HEK293 (cell line): Measurements from ENCODE around the gene MRAP2.

Experiments
- HOXC10 ChIP-seq: sonication (generic); formaldehyde crosslinking; IDR thresholded peaks from 2 replicates; pipeline ENCODE4 v1.8.1; 2023; ENCODE audit warnings: mild to moderate bottlenecking, missing genetic modification reagents
- KLF8 ChIP-seq: fragments of 450-650 bp; formaldehyde crosslinking; IDR thresholded peaks from 2 replicates; pipeline ENCODE4 v1.5.1; 2016; ENCODE audit warnings: missing biosample characterization, missing genetic modification characterization
- PRDM1 ChIP-seq: fragments of 450-650 bp; formaldehyde crosslinking; IDR thresholded peaks from 2 replicates; pipeline ENCODE4; 2016; ENCODE audit warnings: missing biosample characterization, missing genetic modification characterization
- SP2 ChIP-seq: fragments of 450-650 bp; formaldehyde crosslinking; IDR thresholded peaks from 2 replicates; pipeline ENCODE4 v1.5.1; 2016; ENCODE audit warnings: missing biosample characterization, missing genetic modification characterization
- YY1 ChIP-seq: fragments of 450-650 bp; formaldehyde crosslinking; IDR thresholded peaks from 2 replicates; pipeline ENCODE4 v1.5.1; 2018; ENCODE audit warnings: missing biosample characterization, missing genetic modification characterization
- ZFP69B ChIP-seq: fragments of 450-650 bp; formaldehyde crosslinking; IDR thresholded peaks from 2 replicates; pipeline ENCODE4 v1.5.1; 2016; ENCODE audit warnings: missing biosample characterization, missing genetic modification characterization
- ZIC2 ChIP-seq: fragments of 450-650 bp; formaldehyde crosslinking; IDR thresholded peaks from 2 replicates; pipeline ENCODE4 v1.5.1; 2016; ENCODE audit warnings: missing biosample characterization, missing genetic modification characterization
- ZNF133 ChIP-seq: fragments of 450-650 bp; formaldehyde crosslinking; IDR thresholded peaks from 2 replicates; pipeline ENCODE4 v1.5.1; 2016; ENCODE audit warnings: missing biosample characterization, missing genetic modification characterization
- ZNF138 ChIP-seq: fragments of 450-650 bp; formaldehyde crosslinking; IDR thresholded peaks from 2 replicates; pipeline ENCODE4 v1.5.1; 2016; ENCODE audit warnings: missing biosample characterization, missing genetic modification characterization, borderline replicate concordance
- ZNF140 ChIP-seq: fragments of 450-650 bp; formaldehyde crosslinking; IDR thresholded peaks from 2 replicates; pipeline ENCODE4 v1.5.1; 2016; ENCODE audit warnings: missing biosample characterization, missing genetic modification characterization
- ZNF223 ChIP-seq: fragments of 450-650 bp; formaldehyde crosslinking; IDR thresholded peaks from 2 replicates; pipeline ENCODE4 v1.5.1; 2016; ENCODE audit warnings: missing biosample characterization, missing genetic modification characterization
- ZNF274 ChIP-seq, 2 experiments: fragments of 200-500 bp in 1 of 2; fragments of 450-650 bp in 1 of 2; sonication (Bioruptor generic) in 1 of 2; formaldehyde crosslinking in 1 of 2; IDR thresholded peaks; 2 replicates each; pipeline versions ENCODE4 v1.5.1 to v1.6.1; 2014 to 2016; ENCODE audit warnings: borderline replicate concordance in 1 of 2, inconsistent platforms in 1 of 2, low read length in 1 of 2, missing biosample characterization in 1 of 2, missing genetic modification characterization in 1 of 2
- ZNF335 ChIP-seq: fragments of 450-650 bp; formaldehyde crosslinking; conservative IDR thresholded peaks from 2 replicates; pipeline ENCODE4 v1.5.1; 2016; ENCODE audit warnings: missing biosample characterization, missing genetic modification characterization
- ZNF350 ChIP-seq: fragments of 450-650 bp; formaldehyde crosslinking; IDR thresholded peaks from 2 replicates; pipeline ENCODE4 v1.5.0; 2017; ENCODE audit warnings: missing biosample characterization, mild to moderate bottlenecking, missing genetic modification characterization
- ZNF37A ChIP-seq: fragments of 450-650 bp; IDR thresholded peaks from 2 replicates; pipeline ENCODE4 v1.5.1; 2018; ENCODE audit warnings: missing biosample characterization, missing genetic modification characterization
- ZNF391 ChIP-seq: fragments of 450-650 bp; formaldehyde crosslinking; IDR thresholded peaks from 2 replicates; pipeline ENCODE4 v1.5.1; 2016; ENCODE audit warnings: low read depth, missing biosample characterization, missing genetic modification characterization, borderline replicate concordance
- ZNF398 ChIP-seq: fragments of 450-650 bp; formaldehyde crosslinking; IDR thresholded peaks from 2 replicates; pipeline ENCODE4 v1.5.1; 2017; ENCODE audit warnings: missing biosample characterization, missing genetic modification characterization
- ZNF433 ChIP-seq: fragments of 450-650 bp; formaldehyde crosslinking; IDR thresholded peaks from 2 replicates; pipeline ENCODE4 v1.5.1; 2016; ENCODE audit warnings: missing biosample characterization, missing genetic modification characterization, low read depth
- ZNF501 ChIP-seq: fragments of 450-650 bp; formaldehyde crosslinking; IDR thresholded peaks from 2 replicates; pipeline ENCODE4 v1.5.1; 2016; ENCODE audit warnings: missing biosample characterization, missing genetic modification characterization
- ZNF510 ChIP-seq: fragments of 450-650 bp; formaldehyde crosslinking; IDR thresholded peaks from 2 replicates; pipeline ENCODE4 v1.5.1; 2018; ENCODE audit warnings: mild to moderate bottlenecking, missing genetic modification characterization, missing biosample characterization; ENCODE audit not compliant: insufficient replicate concordance
- ZNF530 ChIP-seq: fragments of 450-650 bp; formaldehyde crosslinking; IDR thresholded peaks from 2 replicates; pipeline ENCODE4 v1.5.1; 2016; ENCODE audit warnings: low read depth, missing biosample characterization, missing genetic modification characterization
- ZNF561 ChIP-seq: fragments of 450-650 bp; IDR thresholded peaks from 2 replicates; pipeline ENCODE4 v1.5.1; 2018; ENCODE audit warnings: missing biosample characterization, missing genetic modification characterization, borderline replicate concordance
- ZNF596 ChIP-seq: fragments of 450-650 bp; IDR thresholded peaks from 2 replicates; pipeline ENCODE4 v1.5.0; 2018; ENCODE audit warnings: missing biosample characterization, mild to moderate bottlenecking, missing genetic modification characterization, moderate library complexity
- ZNF600 ChIP-seq: fragments of 450-650 bp; formaldehyde crosslinking; IDR thresholded peaks from 2 replicates; pipeline ENCODE4 v1.5.1; 2016; ENCODE audit warnings: missing biosample characterization, missing genetic modification characterization
- ZNF626 ChIP-seq: fragments of 450-650 bp; sonication (Bioruptor Pico); formaldehyde crosslinking; IDR thresholded peaks from 2 replicates; pipeline ENCODE4 v1.5.1; 2018; ENCODE audit warnings: missing biosample characterization, missing genetic modification characterization, inconsistent platforms
- ZNF629 ChIP-seq: fragments of 450-650 bp; formaldehyde crosslinking; IDR thresholded peaks from 2 replicates; pipeline ENCODE4 v1.5.1; 2017; ENCODE audit warnings: missing biosample characterization, missing genetic modification characterization
- ZNF660 ChIP-seq: fragments of 450-650 bp; IDR thresholded peaks from 2 replicates; pipeline ENCODE4 v1.5.1; 2018; ENCODE audit warnings: missing biosample characterization, mild to moderate bottlenecking, missing genetic modification characterization
- ZNF664 ChIP-seq: fragments of 450-650 bp; formaldehyde crosslinking; IDR thresholded peaks from 2 replicates; pipeline ENCODE4 v1.5.1; 2016; ENCODE audit warnings: missing biosample characterization, missing genetic modification characterization
- ZNF76 ChIP-seq: fragments of 450-650 bp; formaldehyde crosslinking; IDR thresholded peaks from 2 replicates; pipeline ENCODE4; 2016; ENCODE audit warnings: low read depth, missing biosample characterization, missing genetic modification characterization, borderline replicate concordance
- ZNF785 ChIP-seq: fragments of 450-650 bp; formaldehyde crosslinking; IDR thresholded peaks from 2 replicates; pipeline ENCODE4 v1.5.1; 2016; ENCODE audit warnings: missing biosample characterization, missing genetic modification characterization
- ZNF792 ChIP-seq: fragments of 450-650 bp; formaldehyde crosslinking; IDR thresholded peaks from 2 replicates; pipeline ENCODE4 v1.5.1; 2016; ENCODE audit warnings: missing biosample characterization, missing genetic modification characterization
- ZNF830 ChIP-seq: fragments of 450-650 bp; IDR thresholded peaks from 2 replicates; pipeline ENCODE4 v1.5.0; 2018; ENCODE audit warnings: missing biosample characterization, missing genetic modification characterization, low read depth, mild to moderate bottlenecking, moderate library complexity
- TF ChIP-seq, protein P1 (sequence below): fragments of 450-650 bp; formaldehyde crosslinking; IDR thresholded peaks from 2 replicates; pipeline ENCODE4 v1.5.1; 2016; ENCODE audit warnings: missing biosample characterization, missing genetic modification characterization
- TF ChIP-seq, protein P2 (sequence below): fragments of 450-650 bp; formaldehyde crosslinking; optimal IDR thresholded peaks from 2 replicates; pipeline ENCODE3; 2016; ENCODE audit warnings: missing biosample characterization, mild to moderate bottlenecking, missing genetic modification characterization
- TF ChIP-seq, protein P3 (sequence below): fragments of 450-650 bp; formaldehyde crosslinking; IDR thresholded peaks from 2 replicates; pipeline ENCODE4 v1.5.1; 2017; ENCODE audit warnings: missing biosample characterization, missing genetic modification characterization

MRAP2 gene

DNA sequence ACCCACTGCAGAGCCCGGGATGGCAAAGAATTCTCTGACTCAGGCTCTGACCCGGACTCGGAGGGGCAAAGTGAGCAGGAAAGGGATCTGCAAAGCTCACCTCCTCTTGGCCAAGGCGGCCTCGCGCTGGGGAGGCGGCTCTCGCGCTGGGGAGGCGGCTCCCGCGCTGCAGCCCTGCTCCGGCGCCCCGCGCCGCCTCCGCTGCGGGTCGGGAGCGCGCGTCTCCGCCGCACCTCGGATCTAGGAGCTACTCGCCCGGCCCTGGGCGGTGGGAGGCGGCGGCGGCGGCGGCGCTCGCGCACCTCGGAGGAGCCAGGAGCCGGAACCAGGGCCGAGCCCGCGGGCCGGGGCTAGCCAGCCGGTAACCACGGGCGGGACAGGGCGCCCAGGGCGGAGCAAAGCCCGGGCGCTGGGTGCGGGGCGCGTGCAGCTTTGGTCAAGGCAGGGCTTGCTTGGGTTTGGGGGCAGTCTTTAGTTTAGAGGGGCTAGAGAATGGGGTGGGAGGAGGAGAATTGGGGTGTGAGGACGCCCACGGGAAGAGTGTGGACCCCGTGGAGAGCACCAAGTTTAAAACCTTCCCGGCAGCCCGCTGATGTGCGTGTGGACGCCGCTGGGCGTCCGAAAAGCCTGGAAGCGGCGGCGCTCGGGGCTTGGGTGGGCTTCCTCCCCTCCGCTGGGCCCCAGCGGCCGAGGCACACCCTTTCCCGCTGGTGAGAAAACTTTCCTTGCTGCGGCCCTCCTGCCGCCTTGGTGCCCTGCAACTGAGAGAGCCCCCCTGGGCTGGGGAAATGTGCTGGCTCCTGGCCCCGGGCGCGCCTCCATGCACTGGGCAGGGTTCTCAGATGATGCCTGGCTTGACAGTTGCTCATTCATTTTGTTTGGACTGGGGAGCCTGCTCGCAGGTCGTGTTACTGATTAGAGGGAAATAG is at the start of gene MRAP2 (continued):
- TF ChIP-seq ZNF398 (tag by site-specific recombination): no peak
- TF ChIP-seq ZNF37A (tag by site-specific recombination): 0 out of 2 replicates have a peak, but pooled peaks have one; percentile 24
- TF ChIP-seq HOXC10 (CRISPR knock-in tag): no peak
- TF ChIP-seq SP2: peak; percentile 19; the same call in 1 of the 2 replicates
- TF ChIP-seq ZNF561 (tag by site-specific recombination): peak; percentile 46; the same call in 1 of the 2 replicates
- TF ChIP-seq, protein P1, sequence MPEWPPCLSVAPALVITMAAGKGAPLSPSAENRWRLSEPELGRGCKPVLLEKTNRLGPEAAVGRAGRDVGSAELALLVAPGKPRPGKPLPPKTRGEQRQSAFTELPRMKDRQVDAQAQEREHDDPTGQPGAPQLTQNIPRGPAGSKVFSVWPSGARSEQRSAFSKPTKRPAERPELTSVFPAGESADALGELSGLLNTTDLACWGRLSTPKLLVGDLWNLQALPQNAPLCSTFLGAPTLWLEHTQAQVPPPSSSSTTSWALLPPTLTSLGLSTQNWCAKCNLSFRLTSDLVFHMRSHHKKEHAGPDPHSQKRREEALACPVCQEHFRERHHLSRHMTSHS: no peak
- no peak for TF ChIP-seq ZNF664
- no peak for TF ChIP-seq YY1 (tag by site-specific recombination)
- peak; percentile 73; the same call in 1 of the 2 replicates for TF ChIP-seq ZNF76
- TF ChIP-seq ZNF600: peak; percentile 61; the same call in 1 of the 2 replicates
- TF ChIP-seq KLF8 (tag by site-specific recombination): peak; percentile 37; the same call in 1 of the 2 replicates
- peak; percentile 75 for TF ChIP-seq ZNF335 (tag by site-specific recombination)
- no peak for TF ChIP-seq ZNF274 (IDR thresholded peaks at IDR 0.05; ENCODE audit: low read length)
- TF ChIP-seq ZNF274 (tag by site-specific recombination; IDR thresholded peaks at IDR 0.05; ENCODE audit: borderline replicate concordance): no peak
- no peak for TF ChIP-seq ZNF792
- TF ChIP-seq ZNF596 (tag by site-specific recombination): 0 out of 2 replicates have a peak, but pooled peaks have one; percentile 17
- no peak for TF ChIP-seq ZNF626 (tag by site-specific recombination)
- TF ChIP-seq ZNF830 (tag by site-specific recombination): no peak
- TF ChIP-seq ZNF629: no peak
- TF ChIP-seq, protein P2, sequence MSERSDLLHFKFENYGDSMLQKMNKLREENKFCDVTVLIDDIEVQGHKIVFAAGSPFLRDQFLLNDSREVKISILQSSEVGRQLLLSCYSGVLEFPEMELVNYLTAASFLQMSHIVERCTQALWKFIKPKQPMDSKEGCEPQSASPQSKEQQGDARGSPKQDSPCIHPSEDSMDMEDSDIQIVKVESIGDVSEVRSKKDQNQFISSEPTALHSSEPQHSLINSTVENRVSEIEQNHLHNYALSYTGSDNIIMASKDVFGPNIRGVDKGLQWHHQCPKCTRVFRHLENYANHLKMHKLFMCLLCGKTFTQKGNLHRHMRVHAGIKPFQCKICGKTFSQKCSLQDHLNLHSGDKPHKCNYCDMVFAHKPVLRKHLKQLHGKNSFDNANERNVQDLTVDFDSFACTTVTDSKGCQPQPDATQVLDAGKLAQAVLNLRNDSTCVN (tag by site-specific recombination): peak; percentile 76
- no peak for TF ChIP-seq ZNF530 (tag by site-specific recombination)
- TF ChIP-seq ZNF501: peak; percentile 54; the same call in 1 of the 2 replicates
- no peak for TF ChIP-seq ZNF433 (tag by site-specific recombination)
- TF ChIP-seq ZNF223 (tag by site-specific recombination): no peak
- TF ChIP-seq ZNF350 (tag by site-specific recombination): no peak
- no peak for TF ChIP-seq ZNF785 (tag by site-specific recombination)
- TF ChIP-seq, protein P3, sequence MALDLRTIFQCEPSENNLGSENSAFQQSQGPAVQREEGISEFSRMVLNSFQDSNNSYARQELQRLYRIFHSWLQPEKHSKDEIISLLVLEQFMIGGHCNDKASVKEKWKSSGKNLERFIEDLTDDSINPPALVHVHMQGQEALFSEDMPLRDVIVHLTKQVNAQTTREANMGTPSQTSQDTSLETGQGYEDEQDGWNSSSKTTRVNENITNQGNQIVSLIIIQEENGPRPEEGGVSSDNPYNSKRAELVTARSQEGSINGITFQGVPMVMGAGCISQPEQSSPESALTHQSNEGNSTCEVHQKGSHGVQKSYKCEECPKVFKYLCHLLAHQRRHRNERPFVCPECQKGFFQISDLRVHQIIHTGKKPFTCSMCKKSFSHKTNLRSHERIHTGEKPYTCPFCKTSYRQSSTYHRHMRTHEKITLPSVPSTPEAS (tag by site-specific recombination): no peak
- peak; percentile 62; the same call in 1 of the 2 replicates for TF ChIP-seq ZFP69B (tag by site-specific recombination)
- TF ChIP-seq ZNF391 (tag by site-specific recombination): no peak
- TF ChIP-seq ZNF133 (tag by site-specific recombination): no peak
- no peak for TF ChIP-seq ZNF140 (tag by site-specific recombination)
- TF ChIP-seq ZNF510 (tag by site-specific recombination): no peak
- peak; percentile 80 for TF ChIP-seq ZNF660 (tag by site-specific recombination)
- 0 out of 2 replicates have a peak, but pooled peaks have one; percentile 6 for TF ChIP-seq PRDM1
- no peak for TF ChIP-seq ZNF138 (tag by site-specific recombination)
- peak; percentile 84 for TF ChIP-seq ZIC2 (tag by site-specific recombination)
